GM21737 (cell line): ENCODE results near the gene SAA2.
A peak's percentile ranks its signal among the peaks of the same experiment; 100 is the strongest.
"Not testable (repeated sequence)": the region's sequence is repeated elsewhere in the genome, so short reads cannot be mapped to it uniquely, and the experiment has no call there.

Source experiments
- ATAC-seq: cut with Tn5 transposase; IDR thresholded peaks from one replicate; pipeline ENCODE4 v1.9.1; 2021; ENCODE audit warnings: mild to moderate bottlenecking, moderate library complexity; ENCODE audit not compliant: unreplicated experiment

Gene SAA2

GRCh38 chr11:18248561-18248960, at the start of gene SAA2:
Gene SAA2, minus strand, starts transcription at chr11:18248668. Its CDS starts 657 bp downstream, at chr11:18248011.
- no peak for ATAC-seq

- ATAC-seq, result no peak
Observed at GRCh38 chr11:18295316-18295715, 46.8 kb upstream of the SAA2 start.

- ATAC-seq, result no peak
Observed at GRCh38 chr11:18294862-18295261, 46.4 kb upstream of the SAA2 start.

- no peak for ATAC-seq
Observed at GRCh38 chr11:18288911-18289310, 40.4 kb upstream of the SAA2 start.

- no peak for ATAC-seq
Observed at GRCh38 chr11:18285841-18286240, 37.4 kb upstream of the SAA2 start.

GRCh38 chr11:18282626-18283025, 34.2 kb upstream of the SAA2 start:
- no peak for ATAC-seq

GRCh38 chr11:18280438-18281045, 32.1 kb upstream of the SAA2 start:
- peak; percentile 80 for ATAC-seq

GRCh38 chr11:18277565-18278271, 29.2 kb upstream of the SAA2 start:
- no peak for ATAC-seq

GRCh38 chr11:18271206-18271605, 22.7 kb upstream of the SAA2 start:
- ATAC-seq, result no peak

- no peak for ATAC-seq
Observed at GRCh38 chr11:18270102-18270501, 21.6 kb upstream of the SAA2 start.

- ATAC-seq, result not testable (repeated sequence)
Observed at GRCh38 chr11:18269252-18269651, 20.8 kb upstream of the SAA2 start.

- ATAC-seq, result peak; percentile 58
Observed at GRCh38 chr11:18267335-18268133, 19.1 kb upstream of the SAA2 start.

- no peak for ATAC-seq
Observed at GRCh38 chr11:18265949-18266348, 17.5 kb upstream of the SAA2 start, which contains the start of gene SAA1. Gene SAA1, plus strand, starts transcription at chr11:18266264. Its CDS starts 624 bp downstream, at chr11:18266888.

- no peak for ATAC-seq
Observed at GRCh38 chr11:18264677-18265555, 16.4 kb upstream of the SAA2 start.

GRCh38 chr11:18264035-18264434, 15.6 kb upstream of the SAA2 start:
- ATAC-seq, result no peak

GRCh38 chr11:18262681-18263350, 14.3 kb upstream of the SAA2 start:
- ATAC-seq, result not testable (repeated sequence)

GRCh38 chr11:18261721-18262120, 13.3 kb upstream of the SAA2 start:
- no peak for ATAC-seq

- no peak for ATAC-seq
Observed at GRCh38 chr11:18259259-18259658, 10.8 kb upstream of the SAA2 start.

- no peak for ATAC-seq
Observed at GRCh38 chr11:18254781-18255361, 6.4 kb upstream of the SAA2 start.
